GM18907 (cell line): ENCODE measurements around the gene TEC.
"Not testable (repeated sequence)": the region's sequence is repeated elsewhere in the genome, so short reads cannot be mapped to it uniquely, and the experiment has no call there.

Source experiments
- ATAC-seq: cut with Tn5 transposase; IDR thresholded peaks from one replicate; pipeline ENCODE4 v1.9.1; 2021; ENCODE audit warnings: mild to moderate bottlenecking, moderate library complexity; ENCODE audit not compliant: unreplicated experiment

The TEC gene

DNA sequence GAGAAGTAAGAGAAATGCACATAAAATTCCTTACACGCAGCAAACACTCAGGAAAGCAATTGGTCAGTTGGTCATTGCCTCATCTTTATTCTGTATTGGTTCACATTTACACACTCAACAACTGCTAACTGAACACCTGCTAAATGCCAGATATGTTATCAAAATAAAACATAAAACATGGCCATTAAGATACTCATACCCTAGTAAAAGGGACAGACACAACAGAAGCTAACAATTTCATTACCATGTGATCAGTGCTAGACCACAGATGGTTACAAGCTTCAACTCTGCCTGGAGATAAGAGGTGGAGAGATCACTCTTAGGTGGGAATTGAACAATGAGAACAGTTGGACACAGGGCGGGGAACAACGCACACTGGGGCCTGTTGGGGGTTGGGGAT, 26.2 kb downstream of the TEC start:
- ATAC-seq, result no peak

DNA sequence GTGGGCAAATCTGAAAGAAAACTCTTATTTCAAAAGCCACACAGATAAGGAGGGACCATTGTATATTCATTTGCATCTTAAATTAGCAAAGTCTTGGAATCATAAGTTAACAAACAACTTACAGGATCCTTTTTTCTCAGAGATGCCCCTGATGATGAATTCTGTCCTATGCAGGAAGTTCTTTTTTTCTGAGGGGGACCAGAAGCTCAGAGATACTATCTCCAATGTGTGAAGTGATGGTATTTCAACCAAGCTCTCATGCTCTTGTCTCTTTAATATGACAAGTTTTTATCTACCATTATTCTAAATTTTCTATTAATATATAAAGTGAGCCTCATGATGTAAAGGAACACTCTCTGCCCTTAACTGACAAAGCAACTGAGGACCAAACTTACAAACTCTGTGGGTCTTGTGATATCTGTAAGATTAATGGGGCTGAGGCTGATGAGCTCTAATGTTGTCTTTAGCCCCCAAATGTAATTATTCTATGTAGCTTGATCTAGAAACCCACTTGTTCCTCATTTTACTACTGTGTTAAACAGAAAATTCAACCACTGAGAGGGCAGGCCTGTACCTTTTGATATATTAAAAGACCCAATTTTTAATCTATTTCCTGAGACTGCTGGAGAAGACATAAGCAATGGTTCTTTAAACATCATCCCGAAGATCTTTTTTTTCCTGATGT, 27.0 kb downstream of the TEC start:
- no peak for ATAC-seq

DNA sequence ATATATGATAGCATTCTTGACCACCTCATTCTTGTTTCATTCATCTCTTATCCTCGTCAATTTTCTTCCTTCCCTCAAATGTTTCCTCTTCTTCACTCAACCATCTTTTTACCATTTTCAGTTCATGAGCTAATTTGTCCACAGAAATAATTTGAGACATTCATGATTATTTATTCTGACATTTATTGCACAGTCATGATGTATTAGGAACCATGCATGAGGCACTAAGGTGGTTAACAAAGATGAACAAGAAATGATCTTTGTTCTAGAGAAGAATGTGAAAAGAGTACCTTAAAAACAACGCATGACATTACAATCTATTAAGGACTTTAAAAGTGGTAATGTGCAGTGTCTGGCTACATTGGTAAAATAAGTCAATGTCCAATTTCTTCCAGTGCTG, 27.9 kb downstream of the TEC start:
- ATAC-seq, result no peak

DNA sequence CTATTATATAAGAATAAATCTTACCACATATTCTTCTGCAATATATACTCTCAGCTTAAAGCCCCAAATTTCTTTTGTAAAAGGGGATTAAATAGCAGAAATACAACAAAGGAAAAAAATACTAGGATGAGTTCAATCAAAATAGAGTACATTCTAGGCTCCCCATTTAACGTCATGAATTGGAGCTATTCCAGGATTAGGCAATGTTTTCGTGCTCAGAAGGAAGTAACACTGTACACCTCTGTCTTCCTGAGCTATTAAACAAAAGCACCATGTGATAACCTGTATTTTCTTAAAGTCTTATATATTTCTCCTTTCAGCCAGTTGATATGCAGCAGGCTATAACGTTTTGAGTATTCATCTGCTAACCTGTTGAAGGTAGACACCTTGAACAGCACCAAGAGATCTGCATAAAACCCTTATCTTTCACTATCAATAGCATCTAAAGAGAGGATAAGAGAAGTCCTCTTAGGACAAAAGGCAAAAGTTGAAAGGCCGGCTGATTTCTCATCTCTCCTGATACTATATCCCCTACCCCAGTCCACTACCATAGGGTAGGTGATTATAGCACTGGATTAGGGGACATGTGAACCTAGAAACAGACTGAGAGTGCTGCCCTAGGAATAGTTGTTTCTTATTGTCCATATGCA, 31.5 kb downstream of the TEC start:
- ATAC-seq, result no peak

DNA sequence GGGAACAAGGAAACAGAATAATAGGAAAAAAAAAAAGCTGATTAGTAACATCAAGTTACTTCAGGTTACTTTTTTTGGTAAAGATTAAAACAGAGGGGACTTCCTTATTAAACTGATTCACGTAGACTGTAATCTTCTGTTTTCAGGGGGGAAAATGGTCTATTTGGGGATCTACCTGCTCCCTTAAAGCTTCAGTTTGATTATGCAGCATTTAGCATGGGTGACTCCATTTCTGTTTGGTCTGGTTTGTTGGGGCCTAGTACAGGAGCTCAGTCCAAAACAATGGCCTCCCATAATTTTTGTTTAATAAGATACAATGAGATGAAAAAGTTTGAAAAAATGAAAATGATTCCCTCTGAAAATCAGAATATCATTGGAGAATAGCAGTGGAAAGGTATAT, 34.6 kb downstream of the TEC start:
- no peak for ATAC-seq

DNA sequence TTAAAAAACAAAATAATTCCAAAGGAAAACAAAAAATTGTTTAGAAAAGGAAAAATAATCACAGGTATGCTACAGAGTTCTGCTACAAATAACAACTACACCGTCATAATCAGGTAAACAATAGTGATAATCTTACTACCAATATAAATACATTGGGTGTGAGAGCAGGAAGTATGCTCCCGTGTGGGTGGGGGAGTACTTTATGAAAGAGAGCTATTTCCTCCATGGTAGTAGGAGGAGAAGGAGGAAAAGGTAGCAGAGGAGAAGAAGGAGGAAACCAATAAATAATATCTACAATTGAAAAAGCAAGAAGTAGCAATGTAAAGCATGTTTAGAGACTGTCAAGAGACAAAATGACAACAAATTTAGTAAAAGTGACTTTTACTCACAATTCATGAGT, 35.1 kb downstream of the TEC start:
- ATAC-seq, result no peak

DNA sequence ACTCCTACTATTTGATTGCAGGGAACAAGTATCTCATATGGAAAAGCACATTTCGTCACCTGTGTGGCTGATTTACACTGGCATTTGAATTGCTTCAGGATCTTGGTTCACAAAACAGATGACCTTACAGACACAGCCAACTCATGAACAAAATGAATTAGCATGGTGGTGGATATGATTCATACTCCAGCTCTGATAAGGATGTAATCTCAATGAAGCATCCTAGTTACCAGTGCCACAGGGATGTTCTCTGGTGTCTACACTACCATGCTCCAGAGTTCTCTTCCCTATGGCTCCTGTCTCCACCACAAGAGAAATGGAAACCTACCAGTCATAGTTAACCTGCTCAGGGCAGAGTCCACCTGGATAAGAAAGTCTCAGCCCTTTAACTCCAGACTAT, 40.7 kb downstream of the TEC start:
- ATAC-seq, result no peak

DNA sequence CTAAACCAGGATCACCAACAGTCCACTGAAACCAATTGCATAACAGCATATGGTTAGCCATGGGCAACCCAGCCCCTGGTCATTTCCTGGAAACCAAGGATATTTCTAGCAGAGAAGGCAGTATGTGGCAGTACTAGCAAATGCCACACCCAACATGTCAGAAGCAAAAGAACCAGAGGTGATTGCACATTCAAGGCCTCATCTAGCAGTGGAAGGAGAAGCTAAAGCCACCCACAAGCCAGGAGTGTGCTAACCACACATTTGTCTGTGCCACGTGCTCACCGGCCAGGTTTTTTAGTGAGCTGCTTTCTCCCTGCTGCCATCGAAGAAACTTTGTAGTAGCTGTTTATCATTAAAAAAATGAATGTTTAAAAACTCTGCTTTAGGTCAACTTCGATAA, 42.0 kb downstream of the TEC start:
- ATAC-seq, result peak; percentile 55

DNA sequence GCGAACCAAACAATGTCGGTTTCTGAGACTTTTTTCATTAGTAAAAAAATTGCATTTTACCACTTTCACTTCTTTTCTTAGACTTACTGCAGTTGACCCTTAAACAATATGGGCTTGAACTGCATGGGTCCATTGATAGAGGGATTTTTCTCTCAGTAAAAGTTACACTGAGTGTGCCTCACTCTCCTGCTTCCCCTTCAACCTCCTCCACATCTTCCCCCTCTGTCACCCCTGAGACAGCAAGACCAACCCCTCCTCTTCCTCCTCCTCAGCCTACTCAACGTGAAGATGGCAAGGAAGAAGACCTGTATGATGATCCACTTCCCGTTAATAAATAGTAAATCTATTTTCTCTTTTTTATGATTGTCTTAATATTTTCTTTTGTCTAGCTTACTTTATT, 43.4 kb downstream of the TEC start:
- no peak for ATAC-seq

DNA sequence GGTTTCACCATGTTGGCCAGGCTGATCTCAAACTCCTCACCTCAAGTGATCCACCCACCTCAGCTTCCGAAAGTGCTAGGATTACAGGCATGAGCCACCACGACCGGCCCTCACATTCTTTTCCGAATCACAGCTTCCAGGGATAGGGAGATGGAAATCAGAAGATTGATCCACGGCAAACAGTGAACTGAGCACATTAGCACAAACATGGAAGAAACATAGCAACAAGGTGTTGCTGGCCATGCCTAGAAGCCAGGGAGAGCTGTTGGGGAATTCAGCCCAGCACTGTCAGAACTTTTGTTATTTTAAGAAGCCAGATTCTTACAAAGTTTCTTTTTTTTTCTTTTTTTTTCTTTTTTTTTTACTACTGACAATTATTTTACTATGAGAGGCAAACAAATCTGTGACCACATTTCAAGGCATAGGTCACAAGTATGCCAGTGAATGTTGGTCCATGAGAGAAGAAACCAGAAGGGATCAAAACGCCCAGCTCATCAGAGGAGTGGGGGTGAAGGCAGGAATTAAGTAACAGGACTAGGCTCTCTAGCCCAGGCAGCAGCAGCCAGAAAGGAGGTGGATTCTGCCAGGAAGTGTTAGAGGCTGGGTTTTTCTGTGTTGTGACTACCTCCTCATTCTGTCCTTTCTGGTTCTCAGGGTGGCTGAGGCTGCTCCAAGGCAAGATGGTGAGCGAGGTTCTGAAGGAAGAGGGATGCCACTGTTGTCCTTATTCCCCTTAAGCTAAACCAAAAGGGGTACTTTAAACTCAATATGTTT, 44.1 kb downstream of the TEC start:
- ATAC-seq, result no peak

DNA sequence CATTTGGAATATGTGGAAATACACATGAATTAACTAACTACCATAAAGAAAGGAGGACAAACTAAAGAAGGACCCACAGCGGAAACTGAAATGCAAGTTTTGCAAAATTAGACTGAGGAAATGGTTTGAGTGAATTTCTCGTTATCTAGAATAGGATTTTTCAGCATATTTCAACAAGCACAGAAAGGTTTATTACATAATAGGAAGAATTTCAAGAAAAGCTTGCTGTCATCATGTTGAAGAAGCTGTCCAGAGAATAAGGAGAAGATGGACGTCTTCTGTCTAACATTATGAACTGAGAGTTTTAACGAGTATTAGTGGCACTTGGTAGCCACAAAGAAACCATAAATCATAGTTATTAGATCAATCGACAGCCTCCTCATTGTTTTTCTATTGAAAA, 45.0 kb downstream of the TEC start:
- no peak for ATAC-seq

DNA sequence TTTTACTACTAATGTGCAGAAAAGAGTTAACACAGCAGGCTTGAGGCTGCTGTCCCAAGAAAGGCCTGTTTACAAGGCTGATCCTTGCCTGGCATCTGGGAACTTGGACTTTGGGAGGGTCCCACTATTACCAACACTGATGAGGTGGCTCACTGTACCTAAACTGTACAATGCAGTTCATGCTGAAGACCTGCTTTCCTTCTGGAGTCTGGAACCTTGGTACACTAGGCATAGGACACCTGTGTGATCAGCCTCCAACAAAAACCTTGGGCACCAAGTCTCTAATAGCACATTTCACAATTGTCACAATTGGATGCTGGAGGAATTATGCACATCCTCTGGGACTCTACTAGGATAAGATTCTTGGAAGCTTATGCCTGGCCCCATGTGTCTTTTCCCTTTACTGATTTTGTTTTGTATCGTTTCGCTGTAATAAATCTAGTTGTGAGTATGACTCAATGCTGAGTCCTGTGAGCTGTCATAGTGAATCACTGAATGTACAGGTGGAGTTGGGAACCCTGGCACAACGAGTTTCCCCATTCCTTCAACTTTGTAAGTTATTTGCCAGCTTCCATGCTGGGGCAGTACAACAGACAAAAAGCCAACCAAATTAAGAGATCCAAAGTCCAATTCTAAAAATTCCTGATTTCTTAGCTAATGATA, 45.9 kb downstream of the TEC start:
- ATAC-seq, result no peak

DNA sequence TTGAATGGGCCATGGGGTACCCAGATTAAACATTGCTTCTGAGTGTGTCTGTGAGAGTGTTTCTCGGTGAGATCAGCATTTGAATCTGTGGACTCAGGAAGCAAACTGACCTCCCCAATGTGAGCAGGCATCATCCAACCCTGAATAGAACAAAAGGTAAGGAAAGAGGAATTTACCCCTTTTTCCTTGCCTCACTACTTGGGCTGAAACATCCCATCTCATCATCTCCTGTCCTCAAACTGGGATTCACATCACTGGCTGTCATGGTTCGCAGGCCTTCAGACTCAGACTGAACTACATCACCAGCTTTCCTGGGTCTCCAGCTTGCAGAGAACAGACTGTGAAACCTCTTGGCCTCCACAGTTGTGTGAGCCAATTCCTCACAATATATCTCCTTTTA, 47.1 kb downstream of the TEC start:
- no peak for ATAC-seq

DNA sequence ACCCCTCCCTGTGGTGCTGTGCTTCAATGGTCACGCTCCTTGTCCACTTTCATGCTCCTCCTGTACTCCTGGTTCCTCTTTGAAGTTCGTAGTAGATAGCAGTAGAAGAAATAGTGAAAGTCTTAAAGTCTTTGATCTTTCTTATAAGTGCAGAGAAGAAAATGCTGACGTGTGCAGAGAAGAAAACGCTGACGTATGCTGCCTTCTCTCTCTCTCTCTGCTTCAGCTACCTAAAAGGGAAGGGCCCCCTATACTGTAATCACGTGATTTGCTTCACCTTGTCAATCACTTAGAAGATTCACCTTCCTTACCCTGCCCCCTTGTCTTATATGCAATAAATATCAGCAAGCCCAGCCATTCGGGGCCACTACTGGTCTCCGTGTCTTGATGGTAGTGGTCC, 50.2 kb downstream of the TEC start:
- ATAC-seq, result not testable (repeated sequence)

DNA sequence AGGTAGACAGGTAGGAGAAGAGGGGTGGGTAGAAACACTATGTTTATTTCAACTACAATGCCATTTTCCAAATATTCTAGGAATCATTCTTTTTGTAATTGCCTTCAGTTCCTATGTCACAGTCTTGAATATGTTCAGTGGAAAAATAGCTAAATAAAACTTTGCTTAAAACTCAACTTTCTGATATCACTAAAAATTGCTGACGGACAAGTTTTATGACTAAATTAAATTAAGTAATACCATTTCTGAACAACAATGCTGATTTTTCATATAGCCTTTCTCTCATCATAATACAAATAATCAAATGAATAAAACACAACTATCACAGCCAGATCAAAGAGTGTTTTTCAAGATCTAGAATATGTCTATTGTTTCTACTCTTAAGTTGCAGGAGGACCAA, 53.1 kb downstream of the TEC start:
- ATAC-seq, result no peak

DNA sequence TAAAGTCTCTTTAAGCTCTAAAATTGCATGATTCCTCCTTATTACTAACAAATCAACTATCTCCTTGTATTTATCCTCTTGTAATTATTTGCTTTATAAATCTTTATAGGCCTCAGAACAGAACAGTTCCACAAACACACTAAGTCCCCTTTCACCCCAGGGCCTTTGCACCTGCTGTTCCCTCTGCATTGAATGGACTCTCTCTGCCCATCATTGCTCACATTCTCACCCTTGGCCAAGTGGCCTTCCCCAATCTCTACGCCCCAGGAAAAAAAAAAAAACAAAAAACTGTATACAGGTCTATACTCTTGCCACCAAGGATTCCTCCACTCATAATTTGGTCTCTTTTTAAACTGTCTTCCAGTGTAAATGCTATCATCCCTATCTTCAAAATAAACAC, 53.7 kb downstream of the TEC start:
- no peak for ATAC-seq

DNA sequence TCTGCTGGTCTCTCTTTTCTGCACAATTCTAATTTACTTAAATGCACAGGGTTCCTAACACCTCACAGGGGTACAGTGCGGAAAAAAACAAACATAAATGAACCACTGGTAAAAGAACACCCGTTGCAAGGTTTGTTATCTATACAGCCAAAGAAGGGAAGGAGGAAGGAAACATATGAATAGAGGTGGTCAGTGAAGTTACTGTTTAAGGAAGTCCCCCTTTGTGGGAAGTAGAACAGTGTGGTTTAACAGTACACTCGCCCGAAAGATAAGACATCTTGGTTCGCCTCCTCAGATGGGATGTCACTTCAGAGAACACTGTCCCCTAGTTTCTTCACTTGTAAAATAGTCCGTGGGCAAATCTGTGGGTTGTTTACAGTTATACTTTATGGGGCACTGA, 57.5 kb downstream of the TEC start:
- peak; percentile 93 for ATAC-seq

DNA sequence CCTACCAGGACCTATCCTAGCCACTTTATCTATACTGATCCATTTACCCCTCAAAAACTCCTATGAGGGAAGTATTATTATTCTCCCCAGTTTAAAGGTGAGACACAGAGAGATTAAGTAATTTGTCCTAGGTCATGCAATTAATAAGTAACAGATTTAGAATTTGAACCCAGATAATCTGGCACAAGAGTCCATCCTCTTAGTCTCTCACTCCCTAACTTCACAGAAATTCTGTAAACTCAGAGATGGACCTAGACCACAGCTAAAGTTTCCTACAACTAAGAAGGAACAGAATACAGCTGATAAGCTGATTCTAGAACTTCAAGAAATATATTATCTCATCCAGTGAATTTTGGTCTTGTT, 58.7 kb downstream of the TEC start:
- no peak for ATAC-seq

DNA sequence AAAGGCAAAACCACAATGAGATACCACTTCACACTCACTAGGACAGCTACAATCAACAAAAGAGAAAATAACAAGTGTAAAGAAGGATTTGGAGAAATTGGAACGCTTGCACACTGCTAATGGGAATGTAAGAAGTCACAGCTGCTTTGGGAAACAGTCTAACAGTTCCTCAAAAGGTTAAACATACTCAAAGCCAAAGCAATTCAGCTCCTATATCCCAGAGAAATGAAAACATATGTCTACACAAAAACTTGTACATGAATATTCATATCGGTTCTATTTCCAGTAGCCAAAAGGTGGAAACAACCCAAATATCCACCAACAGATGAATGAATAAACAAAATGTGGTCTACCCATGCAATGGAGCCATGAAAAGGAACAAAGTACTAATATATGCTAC, 64.0 kb downstream of the TEC start:
- no peak for ATAC-seq

DNA sequence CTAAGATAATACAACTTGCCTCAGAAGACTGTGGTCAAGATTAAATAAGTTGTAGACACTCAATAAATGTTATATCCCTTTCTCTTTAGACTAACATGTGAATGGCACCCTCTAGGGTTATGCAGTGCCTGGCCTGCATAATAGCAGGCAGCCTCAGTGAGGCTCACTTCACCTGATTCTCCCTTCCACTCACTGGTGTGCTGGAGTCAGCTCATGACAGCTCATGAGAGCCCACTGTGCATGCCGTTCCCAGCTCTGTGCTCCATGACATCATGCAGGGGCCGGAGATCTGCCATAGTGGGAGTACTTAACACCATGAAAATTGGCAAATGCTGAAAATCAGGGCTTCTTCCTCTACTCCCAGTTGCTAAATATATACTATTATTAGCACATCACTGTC, 64.5 kb downstream of the TEC start:
- ATAC-seq, result no peak

DNA sequence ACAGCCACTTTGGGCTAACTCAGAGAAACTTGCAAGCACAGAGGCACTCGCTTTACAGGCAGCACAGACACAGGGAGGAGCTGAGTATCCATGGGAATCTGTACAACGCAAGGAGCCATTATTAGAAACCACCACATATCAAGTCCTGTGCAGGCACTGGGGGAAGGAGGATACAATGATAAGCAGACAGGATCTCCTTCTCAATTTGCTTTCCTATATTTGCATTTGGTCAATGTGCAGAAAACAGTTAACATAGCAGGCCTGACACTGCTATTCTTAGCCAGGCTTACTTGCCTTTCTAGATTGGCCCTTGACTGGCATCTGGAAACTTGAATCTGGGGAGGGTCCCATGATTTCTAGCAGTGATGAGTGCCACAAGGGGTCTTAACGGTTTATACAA, 65.8 kb downstream of the TEC start:
- ATAC-seq, result peak; percentile 39
